A549 treated with Mapracorat at 1 μM for 4 hours (cell line): Measurements from ENCODE around the gene GGT1. TPM values are rescaled to one million over a fixed set of nuclear protein-coding genes. Genes with fewer than 3 reads are reported as not detected.

Experiments used
- total RNA-seq: library from RNA; stranded (reverse); fragments of 200-300 nt; extraction: Qiagen RNA extraction; gene quantifications from 5 replicates; pipeline ENCODE4 v1.2.3, GENCODE V29; 2022

GGT1 gene
- 84.8 to 113 TPM (median 104 TPM) in 5 replicates for total RNA-seq

GRCh38 chr22:24602847-24603769 lies at the start of gene GGT1:
Gene GGT1, plus strand, starts transcription at chr22:24603193. Its CDS starts 7,889 bp downstream, at chr22:24611082.

GRCh38 chr22:24554313-24555164 lies 48.5 kb upstream of the GGT1 start, which contains the start of gene GUCD1:
Gene GUCD1, minus strand, starts transcription at chr22:24555138. Its CDS starts 147 bp downstream, at chr22:24554991.

GRCh38 chr22:24555165-24556039 lies 47.6 kb upstream of the GGT1 start, which contains the start of gene SNRPD3:
Gene SNRPD3, plus strand, starts transcription at chr22:24555999. Its CDS starts 1,676 bp downstream, at chr22:24557675.

GRCh38 chr22:24592851-24593558 lies 10.0 kb upstream of the GGT1 start, which contains the start of gene LRRC75B:
Gene LRRC75B, minus strand, starts transcription at chr22:24593073. Its CDS starts 34 bp downstream, at chr22:24593039.

Other genes with a start within 250 kb of the GGT1 start
- 0.54 to 1.2 TPM (median 0.80 TPM) in 5 replicates for gene ADORA2A, start 175.6 kb upstream of the GGT1 start, total RNA-seq
- gene UPB1, start 107.9 kb upstream of the GGT1 start, total RNA-seq: not detected in 5 replicates
- gene GUCD1, start 48.1 kb upstream of the GGT1 start, total RNA-seq: 47.8 to 63.4 TPM (median 53.0 TPM) in 5 replicates
- 133 to 266 TPM (median 142 TPM) in 5 replicates for gene SNRPD3, start 47.2 kb upstream of the GGT1 start, total RNA-seq
- 5.5 to 9.0 TPM (median 8.1 TPM) in 5 replicates for gene LRRC75B, start 10.1 kb upstream of the GGT1 start, total RNA-seq
- not detected in 5 replicates for gene PIWIL3, start 171.5 kb downstream of the GGT1 start, total RNA-seq
- gene SGSM1, start 203.0 kb downstream of the GGT1 start, total RNA-seq: 0.24 to 0.76 TPM (median 0.58 TPM) in 5 replicates